GM18868 (cell line): ENCODE results near the gene SLC38A10.

Experiments
- ATAC-seq: cut with Tn5 transposase; IDR thresholded peaks from one replicate; pipeline ENCODE4 v1.9.1; 2021; ENCODE audit warnings: mild to moderate bottlenecking, moderate library complexity; ENCODE audit not compliant: unreplicated experiment

Gene SLC38A10

DNA sequence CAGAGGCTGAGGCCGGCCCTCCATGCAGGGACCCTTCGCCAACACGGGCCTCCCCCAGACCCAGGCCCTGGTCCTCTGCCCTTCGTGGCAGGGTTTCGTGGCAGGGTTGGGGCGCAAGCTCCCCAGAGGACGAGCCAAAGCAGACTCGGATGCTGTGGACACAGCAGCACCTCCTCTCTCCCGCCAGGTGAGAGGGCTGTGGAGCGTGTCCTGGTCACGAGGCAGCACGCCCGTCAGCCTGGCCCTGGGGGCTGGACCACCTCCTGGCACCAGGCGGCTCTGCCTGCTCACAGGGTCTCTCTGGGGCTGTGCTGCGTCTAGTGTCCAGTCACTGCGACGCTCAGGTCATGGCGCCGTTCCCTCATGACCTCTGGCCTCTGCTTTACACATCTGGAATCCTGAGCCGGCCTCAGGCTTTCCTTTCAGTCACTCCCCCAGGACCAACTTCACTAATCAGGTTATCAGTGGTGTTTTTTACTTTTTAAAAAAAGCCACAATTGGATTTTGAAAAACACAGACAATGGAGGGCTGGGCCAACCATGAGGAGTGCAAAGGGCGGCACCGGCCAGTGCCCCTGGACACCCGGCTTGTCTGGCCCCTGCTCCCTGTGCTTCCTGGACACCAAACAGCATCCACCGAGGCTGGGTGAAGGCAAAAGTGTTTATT is 50.6 kb downstream of the SLC38A10 start:
- no peak for ATAC-seq

- no peak for ATAC-seq
Observed at GRCh38 chr17:81243333-81243664, 51.8 kb downstream of the SLC38A10 start.

DNA sequence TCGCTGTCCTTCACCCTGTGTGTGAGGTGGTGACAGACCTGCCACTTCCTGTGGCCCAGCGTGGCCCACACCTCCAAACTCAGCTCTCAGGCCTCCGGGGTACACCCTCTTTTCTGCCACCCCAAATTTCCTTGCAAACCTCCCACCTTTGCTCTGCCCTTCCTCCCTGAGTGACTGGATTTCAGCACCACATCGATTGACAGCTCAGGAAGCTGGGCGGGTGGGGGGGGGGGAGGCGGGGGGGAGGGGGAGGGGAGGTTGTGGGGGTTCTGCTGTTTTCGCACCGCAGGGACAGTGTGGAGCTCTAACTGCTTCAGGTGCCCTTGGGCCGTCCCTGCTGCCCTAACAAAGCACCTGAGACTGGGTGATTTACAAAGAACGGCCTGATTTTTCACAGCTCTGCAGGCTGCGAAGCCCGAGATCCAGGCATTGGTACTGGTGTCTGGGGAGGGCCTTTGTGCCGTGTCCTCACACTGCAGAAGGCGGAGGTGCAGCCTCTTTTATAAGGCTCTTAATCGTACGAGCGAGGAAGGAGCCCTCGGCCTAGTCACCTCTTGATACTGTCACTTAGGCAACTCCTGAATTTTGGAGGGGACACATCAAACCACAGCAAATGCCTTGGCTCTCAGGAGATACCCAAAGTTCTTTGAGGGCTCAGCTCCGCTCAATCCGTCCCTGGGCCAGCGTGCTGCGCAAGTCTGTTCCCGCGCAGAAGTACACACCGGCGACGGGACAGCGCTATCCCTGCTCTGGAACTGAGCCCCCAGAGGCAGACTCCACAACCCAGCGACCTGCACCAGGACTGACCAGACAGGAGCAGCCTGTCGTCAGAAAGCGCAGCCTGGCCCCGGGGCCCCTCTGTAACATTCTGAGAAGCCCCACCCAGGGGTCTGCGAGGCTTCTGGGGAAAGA is 52.4 kb downstream of the SLC38A10 start:
- no peak for ATAC-seq

DNA sequence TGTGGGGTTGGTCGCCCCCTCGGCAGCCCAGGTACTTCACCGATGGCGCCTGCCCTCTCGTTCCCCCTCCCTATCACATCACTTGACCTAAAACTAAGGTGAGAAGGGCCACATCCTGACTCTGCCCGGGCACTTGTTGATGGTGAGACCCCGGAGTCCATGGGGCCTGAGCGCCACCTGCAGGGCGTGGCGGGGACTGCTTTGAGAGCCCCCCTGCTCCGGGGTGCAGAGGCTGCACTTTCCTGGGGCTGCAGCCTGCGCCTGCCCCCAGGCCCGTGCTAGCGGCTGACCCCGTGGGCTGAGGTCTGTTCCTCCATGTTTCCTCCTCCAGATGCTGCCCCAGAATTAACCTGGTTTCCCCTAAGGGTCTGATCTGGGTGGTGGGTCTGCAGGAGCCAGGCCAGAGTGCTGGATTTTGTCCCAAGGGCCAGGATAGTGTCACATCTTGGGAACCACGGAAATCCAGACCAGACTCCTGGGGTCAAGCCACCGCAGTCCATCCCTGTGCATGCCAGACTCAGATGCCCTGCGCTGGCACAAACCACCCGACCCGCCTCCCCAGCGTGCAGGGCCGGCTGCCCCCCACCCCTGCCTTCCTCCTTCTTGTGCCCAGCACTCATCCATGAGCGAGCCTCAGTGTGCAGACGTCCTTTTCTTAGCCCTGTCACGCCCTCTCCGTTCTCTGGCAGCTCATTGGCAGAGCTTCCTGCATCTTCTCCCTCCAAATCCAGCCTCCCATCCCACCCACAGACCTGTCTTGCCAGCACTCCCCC is 53.3 kb downstream of the SLC38A10 start:
- ATAC-seq, result no peak

- no peak for ATAC-seq
Observed at GRCh38 chr17:81241203-81241602, 53.9 kb downstream of the SLC38A10 start.

GRCh38 chr17:81240761-81241160 is 54.3 kb downstream of the SLC38A10 start:
- ATAC-seq, result no peak

GRCh38 chr17:81239714-81240555 is 55.2 kb downstream of the SLC38A10 start:
- no peak for ATAC-seq

DNA sequence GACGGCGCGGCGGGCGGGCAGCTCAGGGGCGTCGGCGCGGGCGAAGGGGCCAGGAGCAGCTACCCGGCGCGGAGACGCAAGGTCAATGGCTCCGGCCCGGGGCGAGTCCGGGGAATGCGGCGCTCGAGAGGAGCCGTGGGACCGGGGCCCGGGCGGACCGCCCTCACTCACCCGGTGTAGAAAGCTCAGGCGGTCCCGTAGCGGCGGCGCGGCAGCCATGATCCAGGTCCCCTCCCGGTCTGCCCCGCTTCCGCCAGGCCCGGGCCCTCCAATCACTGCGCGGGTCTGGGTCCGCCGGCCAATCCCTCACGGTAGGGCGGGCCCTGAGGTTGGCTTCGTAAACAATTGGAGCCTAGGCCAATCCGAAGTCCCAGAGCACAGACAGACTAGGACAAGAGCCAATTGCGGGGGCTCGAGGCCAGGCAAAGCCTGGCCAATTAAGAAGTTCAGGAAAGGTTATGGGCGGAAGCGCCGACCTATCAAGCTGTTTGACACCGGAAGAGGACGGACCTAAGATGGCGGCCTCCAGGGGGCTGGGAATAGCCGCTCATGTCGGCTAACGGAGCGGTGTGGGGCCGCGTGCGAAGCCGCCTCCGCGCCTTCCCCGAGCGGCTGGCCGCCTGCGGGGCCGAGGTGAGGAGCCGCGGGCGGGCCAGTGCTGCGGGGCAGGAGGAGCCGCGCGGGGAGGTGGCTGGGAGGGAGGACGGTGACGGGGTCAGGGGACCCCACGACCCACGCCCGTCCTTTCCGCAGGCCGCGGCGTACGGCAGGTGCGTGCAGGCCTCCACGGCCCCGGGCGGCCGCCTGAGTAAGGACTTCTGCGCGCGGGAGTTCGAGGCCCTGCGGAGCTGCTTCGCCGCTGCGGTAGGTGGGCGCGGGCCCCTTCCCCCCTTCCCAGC is 56.0 kb downstream of the SLC38A10 start, which contains the start of the genes NDUFAF8 and TEPSIN:
NDUFAF8 (plus strand) TSS at position 504 of the 899 bp plus-strand sequence; CDS start at position 550, 46 bp downstream.
TEPSIN (minus strand) TSS at position 241 of the 899 bp plus-strand sequence; CDS start at position 219, 22 bp downstream.
- peak; percentile 92 for ATAC-seq

- ATAC-seq, result no peak
Observed at GRCh38 chr17:81238490-81238814, 56.7 kb downstream of the SLC38A10 start.

GRCh38 chr17:81237591-81238489 is 57.3 kb downstream of the SLC38A10 start:
- ATAC-seq, result no peak

GRCh38 chr17:81236784-81237183 is 58.3 kb downstream of the SLC38A10 start:
- ATAC-seq, result no peak

- no peak for ATAC-seq
Observed at GRCh38 chr17:81235822-81236740, 59.0 kb downstream of the SLC38A10 start.

GRCh38 chr17:81234940-81235821 is 59.9 kb downstream of the SLC38A10 start:
- ATAC-seq, result no peak

DNA sequence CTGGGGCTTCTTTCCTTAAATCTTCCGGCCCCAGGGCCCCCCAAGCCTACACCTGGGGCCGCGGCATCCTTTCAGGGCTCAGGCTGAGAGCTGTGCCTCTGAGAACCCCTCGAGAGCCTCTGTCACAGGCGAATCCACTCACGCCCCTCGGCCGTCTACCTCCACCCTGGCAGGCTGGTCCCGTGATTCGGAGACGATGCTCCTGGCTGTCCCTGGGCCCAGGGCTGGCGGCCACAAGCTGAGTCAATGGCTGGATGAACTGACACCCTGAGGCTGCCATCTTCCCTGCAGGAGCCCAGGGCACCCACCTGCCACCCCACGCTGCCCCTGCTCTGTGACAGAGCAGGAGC is 60.6 kb downstream of the SLC38A10 start:
- ATAC-seq, result no peak

DNA sequence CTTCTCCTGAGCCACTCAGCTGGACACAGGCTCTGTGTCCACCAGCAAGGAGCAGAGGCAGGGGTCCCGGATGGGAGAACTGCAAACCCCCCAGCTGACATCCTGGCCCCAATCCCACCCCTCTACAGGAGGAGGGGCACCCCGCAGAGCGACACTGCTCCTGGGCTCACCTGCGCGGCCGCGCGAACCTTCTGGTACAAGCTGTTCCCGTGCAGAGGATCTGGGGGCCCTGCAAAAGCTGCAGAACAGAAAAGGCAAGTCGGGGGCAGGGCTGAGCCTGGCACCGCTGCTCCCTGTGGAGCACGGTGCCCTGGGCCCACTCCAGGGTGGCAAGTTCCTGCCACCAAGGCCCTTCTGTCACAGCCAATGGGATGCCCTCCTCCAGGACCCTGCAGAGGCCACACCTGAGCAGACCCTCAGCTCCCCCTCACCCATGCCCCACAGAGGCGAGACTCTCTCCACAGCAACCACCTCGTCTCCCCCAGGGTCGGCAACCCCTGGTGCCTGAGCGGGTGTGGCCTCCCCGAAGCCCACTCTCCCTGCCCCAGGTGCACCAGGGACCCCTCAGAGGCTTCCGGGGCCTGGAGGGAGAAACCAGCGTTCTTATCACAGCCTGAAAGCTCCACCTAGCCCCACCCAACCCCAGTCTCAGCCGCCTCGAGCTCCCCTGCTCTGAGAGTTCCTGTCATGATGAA is 61.1 kb downstream of the SLC38A10 start:
- ATAC-seq, result no peak

DNA sequence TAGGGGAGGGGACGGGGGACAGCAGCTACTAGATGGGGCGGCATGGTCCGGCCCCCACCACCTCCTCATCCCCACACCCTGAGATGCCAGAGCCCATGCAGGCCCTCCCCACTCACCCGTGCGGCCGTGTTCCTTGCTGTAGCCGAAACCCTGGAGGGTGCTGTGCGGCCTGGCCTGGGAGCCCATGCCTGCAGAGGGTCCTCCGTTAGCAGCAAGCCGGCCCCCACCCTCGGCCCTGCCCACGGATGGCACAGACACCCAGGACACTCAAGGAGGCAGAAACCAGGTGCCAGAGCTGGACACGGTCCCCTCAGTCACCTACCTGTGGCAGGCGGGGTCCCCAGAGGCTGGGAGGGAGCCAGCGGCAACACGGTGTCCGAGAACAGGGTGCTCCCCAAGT is 61.8 kb downstream of the SLC38A10 start:
- no peak for ATAC-seq
